ENCODE data around the gene FZR1.

DNA sequence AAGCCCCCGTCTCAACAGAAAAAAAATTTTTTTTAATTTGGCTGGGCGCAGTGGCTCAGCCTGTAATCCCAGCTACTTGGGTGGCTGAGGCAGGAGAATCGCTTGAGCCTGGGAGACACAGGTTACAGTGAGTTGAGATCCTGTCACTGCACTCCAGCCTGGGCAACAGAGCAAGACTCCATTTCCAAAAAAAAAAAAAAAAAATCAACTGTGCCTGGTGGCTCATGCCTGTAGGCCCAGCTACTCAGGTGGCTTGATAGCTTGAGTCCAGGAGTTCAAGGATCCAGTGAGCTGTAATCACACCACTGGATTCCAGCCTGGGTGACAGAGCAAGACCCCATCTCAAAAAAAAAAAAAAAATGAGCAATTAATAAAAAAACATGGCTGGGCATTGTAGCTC is 4.3 kb upstream of the FZR1 start:
- no peak for TF ChIP-seq POLR2A (IDR thresholded peaks at IDR 0.05)
- TF ChIP-seq, protein P1, sequence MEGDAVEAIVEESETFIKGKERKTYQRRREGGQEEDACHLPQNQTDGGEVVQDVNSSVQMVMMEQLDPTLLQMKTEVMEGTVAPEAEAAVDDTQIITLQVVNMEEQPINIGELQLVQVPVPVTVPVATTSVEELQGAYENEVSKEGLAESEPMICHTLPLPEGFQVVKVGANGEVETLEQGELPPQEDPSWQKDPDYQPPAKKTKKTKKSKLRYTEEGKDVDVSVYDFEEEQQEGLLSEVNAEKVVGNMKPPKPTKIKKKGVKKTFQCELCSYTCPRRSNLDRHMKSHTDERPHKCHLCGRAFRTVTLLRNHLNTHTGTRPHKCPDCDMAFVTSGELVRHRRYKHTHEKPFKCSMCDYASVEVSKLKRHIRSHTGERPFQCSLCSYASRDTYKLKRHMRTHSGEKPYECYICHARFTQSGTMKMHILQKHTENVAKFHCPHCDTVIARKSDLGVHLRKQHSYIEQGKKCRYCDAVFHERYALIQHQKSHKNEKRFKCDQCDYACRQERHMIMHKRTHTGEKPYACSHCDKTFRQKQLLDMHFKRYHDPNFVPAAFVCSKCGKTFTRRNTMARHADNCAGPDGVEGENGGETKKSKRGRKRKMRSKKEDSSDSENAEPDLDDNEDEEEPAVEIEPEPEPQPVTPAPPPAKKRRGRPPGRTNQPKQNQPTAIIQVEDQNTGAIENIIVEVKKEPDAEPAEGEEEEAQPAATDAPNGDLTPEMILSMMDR (IDR thresholded peaks at IDR 0.05): no peak
